ENCODE data around the gene IMP4. TPM values are rescaled to one million over a fixed set of nuclear protein-coding genes. Genes with fewer than 3 reads are reported as not detected.
A peak's percentile ranks its signal among the peaks of the same experiment; 100 is the strongest.

The IMP4 gene
- total RNA-seq (100 to 1,000 TPM in 3 of 4 donors, 10 to 100 TPM in 1; 74.4 to 118 (median 105) TPM), polyA plus RNA-seq (100 to 1,000 TPM; 148 to 270 (median 194) TPM)
- long read RNA-seq, donor 1, transcript IMP4-202 (9 exons, 822 nt), result minor isoform, 23 of 72 reads
- long read RNA-seq, donor 1, transcript IMP4-208 (8 exons, 2,379 nt), result minor isoform, 9 of 72 reads
- long read RNA-seq, donor 1, transcript IMP4-201 (9 exons, 1,740 nt), result major isoform, 30 of 72 reads
- long read RNA-seq, donor 1, partial matches to known transcripts, result 6 of 72 reads
- long read RNA-seq, donor 1, other reads (novel, unspliced or antisense), result 4 of 72 reads
- long read RNA-seq, donor 2, transcript IMP4-208 (8 exons, 2,379 nt), result minor isoform, 29 of 225 reads
- long read RNA-seq, donor 2, transcript IMP4-201 (9 exons, 1,740 nt), result major isoform, 93 of 225 reads
- long read RNA-seq, donor 2, transcript IMP4-202 (9 exons, 822 nt), result minor isoform, 65 of 225 reads
- long read RNA-seq, donor 2, partial matches to known transcripts, result 21 of 225 reads
- long read RNA-seq, donor 2, other reads (novel, unspliced or antisense), result 10 of 225 reads

GRCh38 chr2:130342533-130343275, at the start of gene IMP4:
IMP4 (plus strand) TSS chr2:130342897; CDS start chr2:130342933, 36 bp downstream.
- intact Hi-C loops (cut with DNase I), result loop anchor here (5.0 kb wide), 1 partner anchor 160 kb away; the partner anchor contains the start of genes MZT2B (in 2 of the 2) and SMPD4 (in 2 of the 2)
- Histone ChIP-seq H3K9me3 (no peaks in the 10 kb centered on the region), H3K4me1 (peaks cover 15% of the 10 kb centered on the region), H3K27ac (peak within 1 kb of the TSS; percentile 91), H3K36me3 (ENCODE audit: insufficient read depth in 1 of 2, low read depth in 1 of 2) (peaks cover 7 to 67% of the 10 kb centered on the region in 2 donors), H3K27me3 (ENCODE audit: insufficient read depth in 3 of 3, low read length in 2 of 3) (no peaks in the 10 kb centered on the region), H3K4me3 (peak within 1 kb of the TSS; percentile 99)
- DNase-seq, result peak; percentile 96 to 97
- WGBS, 3 donors, result 0 to 1% (median 0%) methylated on average over 56 to 60 of the region's 60 CpGs
- peak; percentile 96 to 98 (median 98) for ATAC-seq
- peak; percentile 26 for TF ChIP-seq CTCF (IDR thresholded peaks at IDR 0.05)

DNA sequence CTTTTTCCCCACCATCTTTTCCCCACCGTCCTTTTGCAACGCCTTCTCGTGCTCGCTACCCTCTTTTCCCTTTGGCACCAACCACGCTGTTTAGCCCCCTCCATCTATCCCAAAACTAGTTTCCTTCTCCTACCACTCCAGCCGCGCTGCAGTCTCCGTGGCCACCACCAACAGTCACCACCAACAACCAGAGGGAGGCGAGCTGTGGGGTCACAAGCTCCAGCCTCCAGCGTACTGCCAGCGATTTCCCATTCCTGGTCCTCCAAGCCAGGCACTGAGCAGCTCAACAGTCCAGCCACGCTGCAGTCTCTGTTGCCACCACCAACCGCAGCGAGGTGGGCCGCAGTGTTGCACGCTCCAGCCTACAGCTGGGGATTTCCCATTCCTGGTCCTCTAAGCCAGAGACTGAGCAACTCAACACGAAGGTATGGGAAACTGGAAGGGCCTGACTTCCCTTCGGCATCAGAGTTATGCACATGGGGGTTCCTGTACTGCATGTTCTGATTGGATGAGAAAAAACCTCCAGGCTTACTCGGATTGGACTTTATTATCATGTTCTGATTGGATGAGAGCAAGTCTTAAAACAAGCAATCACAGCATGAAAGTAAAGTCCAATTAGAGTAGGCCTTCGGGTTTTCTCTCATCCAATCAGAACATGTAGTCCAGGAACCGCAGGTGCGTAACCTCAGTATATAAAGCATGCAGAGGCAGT, 42.3 kb upstream of the IMP4 start:
- no peak for TF ChIP-seq CTCF (IDR thresholded peaks at IDR 0.05)
- H3K4me3 ChIP-seq, result no peak overlapping the region
- intact Hi-C loops (cut with DNase I), result no loop called here
- DNase-seq, result no peak
- ATAC-seq, result no peak
- H3K4me1 ChIP-seq, result no peaks in the 10 kb centered on the region
- 70 to 74% (median 73%) methylated on average over 22 of the region's 22 CpGs for WGBS, 3 donors
- H3K27ac ChIP-seq, result no peak overlapping the region
- H3K27me3 ChIP-seq (ENCODE audit: insufficient read depth in 3 of 3, low read length in 2 of 3), result peaks cover 0 to 14% (median 4%) of the 10 kb centered on the region in 3 donors
- H3K36me3 ChIP-seq (ENCODE audit: insufficient read depth in 1 of 2, low read depth in 1 of 2), result no peaks in the 10 kb centered on the region
- H3K9me3 ChIP-seq, result no peaks in the 10 kb centered on the region

DNA sequence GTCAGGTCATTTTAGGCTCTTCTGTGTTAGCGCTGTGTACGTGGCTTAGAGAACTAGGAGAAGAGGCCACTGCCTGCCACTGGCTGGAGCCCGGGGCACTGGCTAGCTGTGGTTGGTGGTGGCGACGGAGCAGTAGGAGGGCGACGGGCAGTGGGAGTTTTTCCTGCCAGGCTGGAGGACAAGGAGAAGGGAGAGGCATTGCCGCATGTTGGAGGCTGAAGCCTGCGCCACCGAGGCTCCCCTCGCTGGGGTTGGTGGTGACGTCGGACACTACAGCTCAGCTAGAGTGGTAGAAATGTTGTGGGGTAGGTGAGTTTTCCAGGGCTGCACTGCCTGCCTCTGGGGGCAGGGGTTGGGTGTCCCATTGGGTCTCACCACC, 41.7 kb upstream of the IMP4 start:
- H3K27ac ChIP-seq, result no peak overlapping the region
- no peaks in the 10 kb centered on the region for H3K4me1 ChIP-seq
- peaks cover 0 to 14% (median 4%) of the 10 kb centered on the region in 3 donors for H3K27me3 ChIP-seq (ENCODE audit: insufficient read depth in 3 of 3, low read length in 2 of 3)
- no peaks in the 10 kb centered on the region for H3K36me3 ChIP-seq (ENCODE audit: insufficient read depth in 1 of 2, low read depth in 1 of 2)
- H3K9me3 ChIP-seq, result no peaks in the 10 kb centered on the region
- no peak for TF ChIP-seq CTCF (IDR thresholded peaks at IDR 0.05)
- H3K4me3 ChIP-seq, result no peak overlapping the region
- ATAC-seq, result no peak
- no peak for DNase-seq
- intact Hi-C loops (cut with DNase I), result no loop called here
- 92 to 94% (median 92%) methylated on average over 13 of the region's 13 CpGs for WGBS, 3 donors

- H3K27ac ChIP-seq, result no peak overlapping the region
- DNase-seq (no peak), ATAC-seq (no peak)
- intact Hi-C loops (cut with DNase I), result no loop called here
- H3K9me3 ChIP-seq, result no peaks in the 10 kb centered on the region
- 72 to 73% (median 72%) methylated on average over 12 of the region's 12 CpGs for WGBS, 3 donors
- H3K27me3 ChIP-seq (ENCODE audit: insufficient read depth in 3 of 3, low read length in 2 of 3), result peaks cover 0 to 9% (median 4%) of the 10 kb centered on the region in 3 donors
- no peak for TF ChIP-seq CTCF (IDR thresholded peaks at IDR 0.05)
- H3K4me3 ChIP-seq, result no peak overlapping the region
- H3K4me1 ChIP-seq, result no peaks in the 10 kb centered on the region
- H3K36me3 ChIP-seq (ENCODE audit: insufficient read depth in 1 of 2, low read depth in 1 of 2), result no peaks in the 10 kb centered on the region
Observed at GRCh38 chr2:130302164-130302886, 40.4 kb upstream of the IMP4 start.
